A549 (cell line): ENCODE results near the gene GUK1.

ENCODE experiments used
- CEBPB ChIP-seq, 2 experiments: fragments of >200 bp in 1 of 2; sonication (Bioruptor Twin) in 1 of 2; formaldehyde crosslinking in 1 of 2; IDR thresholded peaks; 2 replicates each; pipeline ENCODE4 v1.6.1; 2012 to 2016
- POLR2A ChIP-seq: IDR thresholded peaks from 2 replicates; pipeline ENCODE4 v1.6.1; 2012; ENCODE audit warnings: mild to moderate bottlenecking, low read length
- TF ChIP-seq, protein P1 (sequence below): fragments of >200 bp; sonication (Bioruptor Twin); formaldehyde crosslinking; IDR thresholded peaks from 3 replicates; pipeline ENCODE4 v1.5.1; 2016

DNA sequence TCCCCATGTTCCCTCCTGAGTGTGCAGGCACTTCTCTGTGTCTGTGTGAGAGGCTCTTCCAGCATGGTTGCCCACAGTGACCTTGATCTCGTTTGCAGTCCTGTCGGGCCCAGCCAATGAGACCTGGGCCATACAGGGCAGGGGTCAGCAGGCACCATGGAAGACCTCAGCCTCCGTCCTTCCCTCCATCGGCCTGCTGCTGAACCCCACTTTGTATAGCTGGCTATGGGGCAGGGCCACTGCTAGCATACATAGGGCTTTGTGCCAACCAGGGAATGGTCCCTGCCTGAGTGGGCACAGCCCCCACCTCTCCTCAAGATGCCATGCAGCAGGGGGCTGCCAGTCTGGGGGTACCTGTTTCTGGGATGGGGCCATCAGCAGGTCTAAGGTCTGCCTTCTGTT lies 40.7 kb upstream of the GUK1 start:
- no peak for TF ChIP-seq CEBPB (IDR thresholded peaks at IDR 0.05)
- TF ChIP-seq, protein P1, sequence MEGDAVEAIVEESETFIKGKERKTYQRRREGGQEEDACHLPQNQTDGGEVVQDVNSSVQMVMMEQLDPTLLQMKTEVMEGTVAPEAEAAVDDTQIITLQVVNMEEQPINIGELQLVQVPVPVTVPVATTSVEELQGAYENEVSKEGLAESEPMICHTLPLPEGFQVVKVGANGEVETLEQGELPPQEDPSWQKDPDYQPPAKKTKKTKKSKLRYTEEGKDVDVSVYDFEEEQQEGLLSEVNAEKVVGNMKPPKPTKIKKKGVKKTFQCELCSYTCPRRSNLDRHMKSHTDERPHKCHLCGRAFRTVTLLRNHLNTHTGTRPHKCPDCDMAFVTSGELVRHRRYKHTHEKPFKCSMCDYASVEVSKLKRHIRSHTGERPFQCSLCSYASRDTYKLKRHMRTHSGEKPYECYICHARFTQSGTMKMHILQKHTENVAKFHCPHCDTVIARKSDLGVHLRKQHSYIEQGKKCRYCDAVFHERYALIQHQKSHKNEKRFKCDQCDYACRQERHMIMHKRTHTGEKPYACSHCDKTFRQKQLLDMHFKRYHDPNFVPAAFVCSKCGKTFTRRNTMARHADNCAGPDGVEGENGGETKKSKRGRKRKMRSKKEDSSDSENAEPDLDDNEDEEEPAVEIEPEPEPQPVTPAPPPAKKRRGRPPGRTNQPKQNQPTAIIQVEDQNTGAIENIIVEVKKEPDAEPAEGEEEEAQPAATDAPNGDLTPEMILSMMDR, result no peak
- no peak for TF ChIP-seq POLR2A
